GM23338 (cell line): ENCODE data around the gene BHLHE41. TPM values are rescaled to one million over a fixed set of nuclear protein-coding genes. Genes with fewer than 3 reads are reported as not detected.

ENCODE experiments used
- ATAC-seq: fragments of 200-7000 bp; cut with Tn5 transposase; 3 replicates; pipeline ENCODE4 v1.9.1; 2020
- DNase-seq: peaks from one replicate; pipeline ENCODE4 v3.0.0-alpha.2; 2015; ENCODE audit warnings: low spot score
- H2AFZ ChIP-seq: fragments of 200-600 bp; sonication (generic); 2 replicates; pipeline ENCODE4 v1.8.0; 2016; ENCODE audit warnings: antibody characterized with exemption, mild to moderate bottlenecking, moderate library complexity
- H3F3A ChIP-seq: fragments of 200-600 bp; sonication (generic); replicated peaks from 2 replicates; pipeline ENCODE4 v1.8.0; 2017; ENCODE audit warnings: antibody characterized with exemption, mixed run types, low read depth
- H3K27ac ChIP-seq: fragments of 200-600 bp; sonication (generic); 2 replicates; pipeline ENCODE4 v1.6.1; 2016; ENCODE audit warnings: low read depth
- H3K27me3 ChIP-seq: fragments of 200-600 bp; sonication (generic); 2 replicates; pipeline ENCODE4 v1.8.0; 2016; ENCODE audit warnings: mild to moderate bottlenecking, mixed run types, moderate library complexity; ENCODE audit not compliant: insufficient read depth
- H3K36me3 ChIP-seq: fragments of 200-600 bp; sonication (generic); 2 replicates; pipeline ENCODE4 v1.8.0; 2016; ENCODE audit warnings: mild to moderate bottlenecking; ENCODE audit not compliant: insufficient read depth
- H3K4me1 ChIP-seq: fragments of 200-600 bp; sonication (generic); 2 replicates; pipeline ENCODE4 v1.8.0; 2016; ENCODE audit warnings: mild to moderate bottlenecking, moderate library complexity; ENCODE audit not compliant: insufficient read depth
- H3K4me2 ChIP-seq: fragments of 200-600 bp; sonication (generic); 2 replicates; pipeline ENCODE4 v1.7.1; 2017; ENCODE audit warnings: mixed run types
- H3K4me3 ChIP-seq: fragments of 200-600 bp; sonication (generic); 2 replicates; pipeline ENCODE4 v1.6.1; 2016; ENCODE audit warnings: mixed run types
- H3K79me2 ChIP-seq: fragments of 200-600 bp; sonication (generic); replicated peaks from 2 replicates; pipeline ENCODE4 v1.8.0; 2017; ENCODE audit warnings: mild to moderate bottlenecking; ENCODE audit not compliant: insufficient read depth
- H3K9me2 ChIP-seq: fragments of 200-600 bp; sonication (generic); 2 replicates; pipeline ENCODE4 v1.8.0; 2017; ENCODE audit not compliant: insufficient read depth
- H4K20me1 ChIP-seq: fragments of 200-600 bp; sonication (generic); replicated peaks from 2 replicates; pipeline ENCODE4 v1.8.0; 2017; ENCODE audit warnings: mild to moderate bottlenecking; ENCODE audit not compliant: insufficient read depth
- H3K27ac Mint-ChIP-seq: 2 replicates; pipeline ENCODE4 v1.8.0; 2020; ENCODE audit warnings: inconsistent platforms, mild to moderate bottlenecking, moderate library complexity, mixed read lengths
- H3K27me3 Mint-ChIP-seq: 3 replicates; pipeline ENCODE4 v1.8.0; 2022; ENCODE audit warnings: low read depth, mild to moderate bottlenecking, moderate library complexity, mixed read lengths, inconsistent platforms; ENCODE audit not compliant: insufficient read depth, poor library complexity
- H3K36me3 Mint-ChIP-seq: 3 replicates; pipeline ENCODE4 v1.8.0; 2021; ENCODE audit warnings: low read depth, mild to moderate bottlenecking, inconsistent platforms, moderate library complexity, mixed read lengths
- H3K4me1 Mint-ChIP-seq: 3 replicates; pipeline ENCODE4 v1.8.0; 2020; ENCODE audit warnings: mild to moderate bottlenecking, inconsistent platforms, mixed read lengths
- H3K4me3 Mint-ChIP-seq: 3 replicates; pipeline ENCODE4 v1.8.0; 2021; ENCODE audit warnings: moderate library complexity, mild to moderate bottlenecking, inconsistent platforms, mixed read lengths
- H3K9me3 Mint-ChIP-seq: 3 replicates; pipeline ENCODE4 v1.8.0; 2020; ENCODE audit warnings: moderate library complexity, mild to moderate bottlenecking, inconsistent platforms, mixed read lengths
- CREB1 ChIP-seq: fragments of 250-450 bp; sonication (Bioruptor Pico); IDR thresholded peaks from 2 replicates; pipeline ENCODE4 v1.5.0; 2020; ENCODE audit warnings: low read depth, mild to moderate bottlenecking, moderate library complexity
- CTCF ChIP-seq, 2 experiments: fragments of 200-600 bp in 1 of 2; sonication (generic) in 1 of 2; conservative IDR thresholded peaks; 2 replicates each; pipeline versions ENCODE4 v1.5.1 to v1.6.1; 2016 to 2017; ENCODE audit warnings: antibody characterized with exemption in 2 of 2, low read depth in 2 of 2, mild to moderate bottlenecking in 2 of 2, moderate library complexity in 1 of 2
- ETS1 ChIP-seq: IDR thresholded peaks from 2 replicates; pipeline ENCODE4 v1.6.1; 2016; ENCODE audit warnings: antibody characterized with exemption
- EZH2 ChIP-seq: fragments of 200-600 bp; sonication (generic); IDR thresholded peaks from one replicate; pipeline ENCODE4 v1.8.0; 2017; ENCODE audit warnings: antibody characterized with exemption, mild to moderate bottlenecking, low read depth; ENCODE audit not compliant: unreplicated experiment
- JUNB ChIP-seq: IDR thresholded peaks from one replicate; pipeline ENCODE4 v1.6.1; 2016; ENCODE audit warnings: antibody characterized with exemption; ENCODE audit not compliant: unreplicated experiment
- REST ChIP-seq: IDR thresholded peaks from one replicate; pipeline ENCODE4 v1.6.1; 2018; ENCODE audit warnings: antibody characterized with exemption; ENCODE audit not compliant: unreplicated experiment
- STAT1 ChIP-seq: IDR thresholded peaks from one replicate; pipeline ENCODE4 v1.6.1; 2016; ENCODE audit warnings: antibody characterized with exemption; ENCODE audit not compliant: unreplicated experiment
- ZNF331 ChIP-seq: fragments of 250-450 bp; sonication (Bioruptor Pico); IDR thresholded peaks from 2 replicates; pipeline ENCODE4 v1.5.0; 2020; ENCODE audit warnings: low read depth, mild to moderate bottlenecking, moderate library complexity
- ZNF462 ChIP-seq: fragments of 250-450 bp; sonication (Bioruptor Pico); IDR thresholded peaks from 2 replicates; pipeline ENCODE4 v1.5.0; 2020; ENCODE audit warnings: mild to moderate bottlenecking, moderate library complexity
- polyA plus RNA-seq: library from polyadenylated mRNA; unstranded; fragments of >200 nt; fragmentation: Nextera tagmentation; extraction: Ambion mirVana; gene quantifications from 2 replicates; pipeline ENCODE4 v1.2.1, GENCODE V29; 2016
- total RNA-seq: library from RNA; depleted of rRNA; stranded (reverse); fragments of >200 nt; shearing (Covaris generic); gene quantifications from 2 replicates; pipeline ENCODE4 v1.2.3, GENCODE V29; 2014

Gene BHLHE41
- total and polyA plus RNA-seq, 2 experiments from 2014 or later: 1.6 to 2.9 TPM

GRCh38 chr12:26148291-26148690, 23.5 kb upstream of the BHLHE41 start (continued):
- no peak for TF ChIP-seq REST
- TF ChIP-seq CTCF (conservative IDR thresholded peaks at IDR 0.05; ENCODE audit: low read depth in 2 of 2): no peak

GRCh38 chr12:26143291-26143690, 18.5 kb upstream of the BHLHE41 start:
- H3K27me3 Mint-ChIP-seq: no peaks in the 10 kb centered on the region
- Histone ChIP-seq H3K79me2 (no peaks in the 10 kb centered on the region), H3K27ac (no peak overlapping the region), H3K27me3 (no peaks in the 10 kb centered on the region), H3K9me2 (peaks cover 8% of the 10 kb centered on the region), H3K4me3 (no peak overlapping the region), H3F3A (no peaks in the 10 kb centered on the region), H3K4me2 (no peak overlapping the region), H3K4me1 (no peaks in the 10 kb centered on the region), H4K20me1 (no peaks in the 10 kb centered on the region), H3K36me3 (no peaks in the 10 kb centered on the region), H2AFZ (no peak overlapping the region)
- H3K9me3 Mint-ChIP-seq: no peaks in the 10 kb centered on the region
- H3K4me1 Mint-ChIP-seq: no peaks in the 10 kb centered on the region
- ATAC-seq (no peak), DNase-seq (no peak)
- no peak overlapping the region for H3K27ac Mint-ChIP-seq
- no peaks in the 10 kb centered on the region for H3K36me3 Mint-ChIP-seq
- no peak overlapping the region for H3K4me3 Mint-ChIP-seq
- TF ChIP-seq CREB1: no peak
- no peak for TF ChIP-seq ETS1
- no peak for TF ChIP-seq STAT1
- TF ChIP-seq ZNF331 (CRISPR knock-in tag): no peak
- TF ChIP-seq JUNB: no peak
- TF ChIP-seq CTCF (conservative IDR thresholded peaks at IDR 0.05; ENCODE audit: low read depth in 2 of 2): no peak
- TF ChIP-seq ZNF462 (CRISPR knock-in tag): no peak
- TF ChIP-seq EZH2: no peak
